ENCODE data around the gene GTPBP4. TPM values are rescaled to one million over a fixed set of nuclear protein-coding genes. Genes with fewer than 3 reads are reported as not detected.

GTPBP4 gene
- total RNA-seq, 2 experiments from 2014 or later: 50.3 to 53.7 TPM

GRCh38 chr10:1050554-1050953, 62.3 kb downstream of the GTPBP4 start:
- no peak overlapping the region for H3K4me3 ChIP-seq (ENCODE audit: low read length)
- Mint-ChIP-seq H3K4me3 (peak overlapping the region; percentile 98), H3K27me3 (peaks cover 5% of the 10 kb centered on the region), H3K4me1 (ENCODE audit: low read depth) (peaks cover 90% of the 10 kb centered on the region), H3K9me3 (no peaks in the 10 kb centered on the region), H3K36me3 (ENCODE audit: low read depth) (peaks cover 71% of the 10 kb centered on the region), H3K27ac (peak overlapping the region; percentile 98)
- ATAC-seq (ENCODE audit: poor library complexity) (peak; percentile 19), DNase-seq (peak in 10 of 14 experiments; percentile 17 to 81 (median 44))
- intact Hi-C loops (cut with DNase I, micrococcal nuclease): loop anchor here in 1 of 2 experiments (1.0 kb wide), 1 partner anchor 24 kb away; no protein-coding TSS in a partner anchor
- H3K9me3 ChIP-seq (ENCODE audit: control insufficient read depth in 1 of 2, insufficient read depth in 1 of 2, low read length in 2 of 2): no peaks in the 10 kb centered on the region
- H3K27ac ChIP-seq (ENCODE audit: low read depth in 1 of 2, low read length in 2 of 2): peak overlapping the region; percentile 96 to 100
- peaks cover 24% of the 10 kb centered on the region for H3K36me3 ChIP-seq (ENCODE audit: insufficient read depth, low read length)
- ChIA-PET POLR2A (interaction anchor here (0.6 to 3.0 kb wide), 4 partner anchors 9 to 62 kb away, joined by 3 to 51 read pairs (median 12); partner anchors contain the start of gene GTPBP4), CTCF (interaction anchor here (1.0 to 2.1 kb wide), 5 partner anchors 12 to 59 kb away, joined by 3 to 6 read pairs (median 4); no protein-coding TSS in a partner anchor)
- H3K27me3 ChIP-seq (ENCODE audit: control insufficient read depth in 1 of 2, insufficient read depth in 2 of 2, low read length in 2 of 2): no peaks in the 10 kb centered on the region
- TF ChIP-seq CTCF (IDR thresholded peaks at IDR 0.05): no peak
- H3K4me1 ChIP-seq (ENCODE audit: insufficient read depth, low read length): peaks cover 41% of the 10 kb centered on the region

GRCh38 chr10:1054684-1055083, 66.5 kb downstream of the GTPBP4 start:
- Histone ChIP-seq H3K9me3 (ENCODE audit: control insufficient read depth in 1 of 2, insufficient read depth in 1 of 2, low read length in 2 of 2) (no peaks in the 10 kb centered on the region), H3K4me1 (ENCODE audit: insufficient read depth, low read length) (peaks cover 47% of the 10 kb centered on the region), H3K27me3 (ENCODE audit: control insufficient read depth in 1 of 2, insufficient read depth in 2 of 2, low read length in 2 of 2) (no peaks in the 10 kb centered on the region), H3K27ac (ENCODE audit: low read depth in 1 of 2, low read length in 2 of 2) (no peak overlapping the region), H3K4me3 (ENCODE audit: low read length) (no peak overlapping the region), H3K36me3 (ENCODE audit: insufficient read depth, low read length) (peaks cover 24% of the 10 kb centered on the region)
- peak overlapping the region; percentile 95 for H3K4me3 Mint-ChIP-seq
- H3K27me3 Mint-ChIP-seq: no peaks in the 10 kb centered on the region
- intact Hi-C loops (cut with DNase I, micrococcal nuclease): no loop called here
- DNase-seq (no peak), ATAC-seq (ENCODE audit: poor library complexity) (no peak)
- no peak for TF ChIP-seq CTCF (IDR thresholded peaks at IDR 0.05)
- peak overlapping the region; percentile 98 for H3K27ac Mint-ChIP-seq
- H3K4me1 Mint-ChIP-seq (ENCODE audit: low read depth): peaks cover 91% of the 10 kb centered on the region
- peaks cover 78% of the 10 kb centered on the region for H3K36me3 Mint-ChIP-seq (ENCODE audit: low read depth)
- H3K9me3 Mint-ChIP-seq: no peaks in the 10 kb centered on the region
- CTCF ChIA-PET: interaction anchor here (0.6 kb wide), 1 partner anchor 27 kb away, joined by 3 read pairs; no protein-coding TSS in a partner anchor
- POLR2A ChIA-PET: no interaction called here

- Histone ChIP-seq H3K9me3 (ENCODE audit: control insufficient read depth in 1 of 2, insufficient read depth in 1 of 2, low read length in 2 of 2) (no peaks in the 10 kb centered on the region), H3K4me3 (ENCODE audit: low read length) (peak within 1 kb of the TSS; percentile 98), H3K27me3 (ENCODE audit: control insufficient read depth in 1 of 2, insufficient read depth in 2 of 2, low read length in 2 of 2) (no peaks in the 10 kb centered on the region), H3K27ac (ENCODE audit: low read depth in 1 of 2, low read length in 2 of 2) (peak within 1 kb of the TSS; percentile 69 to 83), H3K36me3 (ENCODE audit: insufficient read depth, low read length) (peaks cover 21% of the 10 kb centered on the region), H3K4me1 (ENCODE audit: insufficient read depth, low read length) (peaks cover 48% of the 10 kb centered on the region)
- ChIA-PET CTCF (interaction anchor here (1.1 to 1.2 kb wide), 2 partner anchors 54 to 68 kb away, joined by 3 to 4 read pairs; partner anchors contain the start of gene GTPBP4), POLR2A (interaction anchor here (1.0 to 1.8 kb wide), 5 partner anchors 9 to 125 kb away, joined by 3 to 5 read pairs (median 4); partner anchors contain the start of genes GTPBP4 and LARP4B)
- DNase-seq: peak; percentile 77 to 93 (median 86)
- intact Hi-C loops (cut with DNase I, micrococcal nuclease): loop anchor here (1.0 to 2.0 kb wide), 3 partner anchors 7 to 125 kb away; partner anchors contain the start of genes GTPBP4 (in 1 of the 2), IDI1 (in 1 of the 2) and LARP4B (in 1 of the 2)
- TF ChIP-seq CTCF (IDR thresholded peaks at IDR 0.05): no peak
- Mint-ChIP-seq H3K27me3 (no peaks in the 10 kb centered on the region), H3K27ac (peak within 1 kb of the TSS; percentile 98), H3K9me3 (no peaks in the 10 kb centered on the region), H3K4me1 (ENCODE audit: low read depth) (peaks cover 91% of the 10 kb centered on the region), H3K36me3 (ENCODE audit: low read depth) (peaks cover 70% of the 10 kb centered on the region), H3K4me3 (peak within 1 kb of the TSS; percentile 98)
- peak; percentile 89 for ATAC-seq (ENCODE audit: poor library complexity)
These were observed 68.3 kb downstream of the GTPBP4 start, which contains the start of gene WDR37 for GRCh38 chr10:1056326-1057105. TSS of gene WDR37 (plus strand) at chr10:1056385. CDS start at chr10:1072156, 15,771 bp downstream.

Measured in CD4-positive, alpha-beta T cell (primary cell).